ENCODE measurements around the gene SEMA5A.

GRCh38 chr5:9536717-9537116 lies 9.2 kb downstream of the SEMA5A start:
- TF ChIP-seq CTCF (IDR thresholded peaks at IDR 0.05; ENCODE audit: control extremely low read depth in 1 of 3, insufficient read depth in 1 of 3, low read depth in 1 of 3, low read length in 3 of 3) (no peak), HDAC6 (IDR thresholded peaks at IDR 0.05; ENCODE audit: low read depth, low read length) (no peak), CEBPB (IDR thresholded peaks at IDR 0.05; ENCODE audit: low read depth, low read length) (no peak), TCF12 (IDR thresholded peaks at IDR 0.05; ENCODE audit: low read depth, low read length) (no peak), ATF3 (IDR thresholded peaks at IDR 0.05; ENCODE audit: insufficient read depth, low read depth, low read length) (no peak), MAFK (IDR thresholded peaks at IDR 0.05; ENCODE audit: low read depth, low read length) (no peak), POLR2A (IDR thresholded peaks at IDR 0.05; ENCODE audit: control extremely low read depth in 1 of 2, low read depth in 2 of 2, low read length in 2 of 2) (no peak), EZH2 (IDR thresholded peaks at IDR 0.05; ENCODE audit: low read depth, low read length, severe bottlenecking) (no peak), POLR2AphosphoS5 (IDR thresholded peaks at IDR 0.05; ENCODE audit: low read depth, low read length) (no peak), YY1 (IDR thresholded peaks at IDR 0.05; ENCODE audit: low read depth, low read length) (no peak), SAP30 (IDR thresholded peaks at IDR 0.05; ENCODE audit: insufficient read depth, insufficient replicate concordance, low read length) (no peak)

Data from H1 (cell line).